ENCODE measurements around the gene PVALEF.

Gene PVALEF

DNA sequence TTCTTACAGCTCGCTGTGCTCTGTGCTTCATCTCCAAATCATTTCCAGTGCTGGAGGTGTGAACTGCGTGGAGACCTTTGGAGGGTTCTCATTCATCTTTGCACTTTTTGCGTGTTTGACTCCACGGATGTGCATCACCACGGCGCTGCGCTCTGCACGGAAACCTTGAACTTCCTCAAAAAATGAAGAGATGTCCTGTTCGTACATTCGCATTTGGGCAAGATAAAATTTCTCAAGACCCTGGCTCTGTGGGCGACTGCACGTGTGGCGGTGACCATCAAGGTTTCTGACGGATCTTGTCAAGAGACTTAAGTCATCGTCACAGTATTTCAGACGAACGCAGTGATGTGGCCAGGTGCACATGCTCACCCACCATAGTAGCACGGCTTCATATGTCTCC lies 10.3 kb upstream of the PVALEF start:
- no peak overlapping the region for H3K4me3 ChIP-seq
- no peak for DNase-seq (ENCODE audit: low spot score)
- TF ChIP-seq, protein P1, sequence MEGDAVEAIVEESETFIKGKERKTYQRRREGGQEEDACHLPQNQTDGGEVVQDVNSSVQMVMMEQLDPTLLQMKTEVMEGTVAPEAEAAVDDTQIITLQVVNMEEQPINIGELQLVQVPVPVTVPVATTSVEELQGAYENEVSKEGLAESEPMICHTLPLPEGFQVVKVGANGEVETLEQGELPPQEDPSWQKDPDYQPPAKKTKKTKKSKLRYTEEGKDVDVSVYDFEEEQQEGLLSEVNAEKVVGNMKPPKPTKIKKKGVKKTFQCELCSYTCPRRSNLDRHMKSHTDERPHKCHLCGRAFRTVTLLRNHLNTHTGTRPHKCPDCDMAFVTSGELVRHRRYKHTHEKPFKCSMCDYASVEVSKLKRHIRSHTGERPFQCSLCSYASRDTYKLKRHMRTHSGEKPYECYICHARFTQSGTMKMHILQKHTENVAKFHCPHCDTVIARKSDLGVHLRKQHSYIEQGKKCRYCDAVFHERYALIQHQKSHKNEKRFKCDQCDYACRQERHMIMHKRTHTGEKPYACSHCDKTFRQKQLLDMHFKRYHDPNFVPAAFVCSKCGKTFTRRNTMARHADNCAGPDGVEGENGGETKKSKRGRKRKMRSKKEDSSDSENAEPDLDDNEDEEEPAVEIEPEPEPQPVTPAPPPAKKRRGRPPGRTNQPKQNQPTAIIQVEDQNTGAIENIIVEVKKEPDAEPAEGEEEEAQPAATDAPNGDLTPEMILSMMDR (IDR thresholded peaks at IDR 0.05) = no peak
- no peak overlapping the region for H3K27ac ChIP-seq

DNA sequence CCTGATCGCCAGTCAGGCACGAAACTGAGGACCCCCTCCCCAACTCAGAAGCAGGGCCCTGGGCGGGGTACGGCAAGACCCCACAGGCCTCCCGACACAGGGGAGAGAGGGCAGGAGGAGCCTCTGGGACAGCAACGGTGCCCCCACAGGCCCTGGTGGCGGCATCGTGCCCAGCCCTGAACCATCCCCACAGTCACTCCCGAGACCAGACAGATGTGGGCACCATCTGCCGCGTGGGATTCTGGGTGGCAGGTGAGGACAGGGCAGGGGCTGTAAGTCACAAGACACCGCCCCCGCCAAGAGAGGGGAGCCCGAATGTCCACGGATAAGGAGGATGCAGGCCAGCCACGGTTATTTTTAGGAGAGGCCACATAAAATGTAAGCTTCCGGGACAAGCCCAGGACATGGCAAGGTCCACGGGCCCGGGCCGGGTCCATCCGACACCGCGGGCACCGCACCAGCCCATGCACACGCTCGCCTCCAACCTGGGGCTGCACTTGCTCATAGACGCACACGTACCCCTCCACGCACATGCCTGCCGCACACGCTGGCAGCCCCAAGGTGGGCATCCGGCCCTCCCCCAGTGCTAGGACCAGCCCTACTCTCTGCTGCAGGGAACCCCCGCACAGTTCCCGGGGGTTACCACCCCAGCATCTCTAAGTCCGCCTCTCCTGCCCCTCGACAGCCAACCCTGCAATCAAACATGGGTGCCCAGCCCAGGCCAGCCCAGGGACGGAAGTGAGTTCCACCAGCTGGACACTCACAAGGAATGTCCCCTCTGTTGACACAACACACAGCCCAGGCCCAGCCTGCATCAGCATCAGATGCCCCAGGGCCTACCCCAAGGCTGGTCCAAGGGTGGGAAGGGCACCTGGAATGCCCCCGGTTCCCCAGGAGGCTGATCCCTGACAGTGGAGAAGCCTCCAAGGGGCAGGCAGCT lies 8.2 kb upstream of the PVALEF start:
- TF ChIP-seq, protein P1 (IDR thresholded peaks at IDR 0.05) = no peak
- no peak for DNase-seq (ENCODE audit: low spot score)
- Histone ChIP-seq H3K4me3 (no peak overlapping the region), H3K27ac (no peak overlapping the region)

DNA sequence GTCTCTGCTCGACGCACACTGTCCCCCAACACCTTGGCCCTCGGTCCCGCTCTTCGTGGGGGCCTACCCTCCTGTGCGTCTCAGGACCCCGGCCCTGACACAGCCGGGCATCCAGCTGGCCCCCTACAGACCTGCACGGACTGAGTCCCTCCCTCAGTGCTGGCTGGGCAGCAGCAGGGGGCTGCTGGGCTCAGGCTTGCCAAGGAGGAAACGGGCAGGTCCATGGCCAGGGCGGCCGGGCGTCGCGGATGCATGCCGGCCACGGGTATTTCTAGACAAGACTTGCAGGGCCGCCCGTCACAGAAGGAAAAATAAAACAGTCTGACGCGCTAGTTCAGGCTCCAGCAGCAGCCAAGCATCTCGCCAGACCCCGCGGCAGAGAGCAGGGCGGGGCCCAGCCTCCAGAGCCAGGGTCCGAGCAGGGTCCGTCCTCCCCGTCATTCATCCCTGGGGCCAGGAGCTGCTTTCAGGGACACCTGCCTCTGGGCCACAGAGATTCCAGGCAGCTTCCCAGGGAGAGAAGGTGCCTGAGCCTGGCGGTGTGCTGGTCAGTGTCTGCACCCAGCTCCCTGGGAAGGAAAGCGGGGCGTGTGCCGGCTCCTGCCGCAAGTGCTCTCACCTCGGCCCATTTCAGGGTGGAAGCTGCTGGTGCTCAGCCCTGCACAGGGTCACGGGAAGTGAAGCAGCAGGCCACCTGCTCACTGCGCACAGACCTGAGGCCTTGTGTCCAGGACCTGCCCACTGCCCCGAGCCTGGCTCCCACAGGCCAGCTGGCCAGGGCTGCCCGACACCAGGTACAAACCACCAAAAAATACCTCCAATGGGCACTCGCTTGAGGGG lies 7.2 kb upstream of the PVALEF start:
- no peak overlapping the region for H3K4me3 ChIP-seq
- TF ChIP-seq, protein P1 (IDR thresholded peaks at IDR 0.05) = no peak
- DNase-seq (ENCODE audit: low spot score) = no peak
- H3K27ac ChIP-seq = no peak overlapping the region

GRCh38 chr17:81158688-81159590 lies 6.4 kb upstream of the PVALEF start:
- H3K27ac ChIP-seq = no peak overlapping the region
- no peak overlapping the region for H3K4me3 ChIP-seq
- TF ChIP-seq, protein P1 (IDR thresholded peaks at IDR 0.05) = no peak
- DNase-seq (ENCODE audit: low spot score) = no peak

DNA sequence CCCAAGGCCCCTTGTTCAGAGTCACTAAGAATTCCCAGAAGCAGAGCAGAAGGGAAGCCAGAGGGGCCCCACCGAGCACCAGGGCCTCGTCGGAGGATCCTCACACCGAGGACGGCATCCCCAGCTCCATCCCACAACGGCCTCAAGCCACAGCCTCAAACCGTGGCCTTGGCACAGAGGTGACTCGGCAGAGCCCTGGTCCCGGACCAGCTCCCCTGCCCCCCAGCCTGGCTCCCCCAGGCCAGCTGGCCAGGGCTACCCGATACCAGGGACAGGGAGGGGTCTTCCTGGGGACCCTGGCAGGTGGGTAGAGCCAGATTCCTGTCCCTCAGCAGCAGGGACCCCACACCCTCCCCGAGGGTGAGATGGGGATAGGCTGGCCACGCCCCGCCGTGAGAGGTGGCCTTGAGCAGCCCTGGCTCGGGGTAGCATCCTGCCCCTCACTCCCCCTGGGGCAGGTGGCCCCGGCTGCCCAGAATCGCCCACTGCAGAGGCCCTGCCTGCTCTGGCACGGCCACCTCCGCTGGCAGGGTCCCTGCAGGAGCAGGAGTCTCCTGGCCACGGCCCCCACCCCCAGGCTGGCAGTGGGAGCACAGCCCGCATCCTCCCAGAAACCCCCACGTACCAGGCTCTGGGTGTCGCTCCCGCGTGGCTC lies 5.6 kb upstream of the PVALEF start:
- TF ChIP-seq, protein P1 (IDR thresholded peaks at IDR 0.05) = no peak
- peak overlapping the region; percentile 62 for H3K4me3 ChIP-seq
- H3K27ac ChIP-seq = no peak overlapping the region
- DNase-seq (ENCODE audit: low spot score) = no peak

DNA sequence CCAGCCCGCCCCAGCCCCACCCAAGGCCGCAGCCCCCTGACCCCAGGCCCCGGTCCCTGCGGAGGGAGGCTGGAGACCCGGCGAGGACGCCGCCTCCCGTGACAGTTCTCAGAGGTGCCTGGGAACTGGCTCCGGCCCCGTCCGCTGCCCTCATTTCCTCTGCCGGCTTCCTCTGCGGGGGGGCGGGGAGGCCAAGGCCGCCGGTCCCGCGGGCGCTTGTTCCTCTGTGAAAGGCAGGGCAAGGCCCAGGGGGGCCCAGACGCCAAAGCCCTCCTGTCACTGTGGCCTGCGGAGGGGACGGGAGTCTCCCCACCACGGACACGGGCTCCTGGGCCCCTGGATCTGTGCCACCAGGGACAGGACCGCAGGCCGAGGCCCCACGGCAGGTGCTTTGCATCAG lies 5.0 kb upstream of the PVALEF start:
- TF ChIP-seq, protein P1 (IDR thresholded peaks at IDR 0.05) = no peak
- Histone ChIP-seq H3K27ac (no peak overlapping the region), H3K4me3 (peak overlapping the region; percentile 62)
- DNase-seq (ENCODE audit: low spot score) = no peak
